Measurements from ENCODE around the gene WWC1. TPM values are rescaled to one million over a fixed set of nuclear protein-coding genes. Genes with fewer than 3 reads are reported as not detected.

The WWC1 gene
- total RNA-seq = 1.0 and 2.1 TPM in 2 replicates

GRCh38 chr5:168291342-168291963 lies at the start of gene WWC1:
TSS of gene WWC1 (plus strand) at chr5:168291645. CDS start at chr5:168292153, 508 bp downstream.

GRCh38 chr5:168486136-168486879 lies 194.9 kb downstream of the WWC1 start, which contains the start of gene RARS1:
TSS of gene RARS1 (plus strand) at chr5:168486471. CDS start at chr5:168486499, 28 bp downstream.

Other genes with a start within 250 kb of the WWC1 start
- 91.4 and 99.0 TPM in 2 replicates for gene RARS1, start 194.8 kb downstream of the WWC1 start, total RNA-seq
- 0.68 and 1.6 TPM in 2 replicates for gene FBLL1, start 237.7 kb downstream of the WWC1 start, total RNA-seq